HG03442 (cell line): Measurements from ENCODE around the gene TSHZ3.

Experiments
- ATAC-seq: cut with Tn5 transposase; IDR thresholded peaks from one replicate; pipeline ENCODE4 v1.9.1; 2021; ENCODE audit warnings: mild to moderate bottlenecking, moderate library complexity; ENCODE audit not compliant: unreplicated experiment

TSHZ3 gene

DNA sequence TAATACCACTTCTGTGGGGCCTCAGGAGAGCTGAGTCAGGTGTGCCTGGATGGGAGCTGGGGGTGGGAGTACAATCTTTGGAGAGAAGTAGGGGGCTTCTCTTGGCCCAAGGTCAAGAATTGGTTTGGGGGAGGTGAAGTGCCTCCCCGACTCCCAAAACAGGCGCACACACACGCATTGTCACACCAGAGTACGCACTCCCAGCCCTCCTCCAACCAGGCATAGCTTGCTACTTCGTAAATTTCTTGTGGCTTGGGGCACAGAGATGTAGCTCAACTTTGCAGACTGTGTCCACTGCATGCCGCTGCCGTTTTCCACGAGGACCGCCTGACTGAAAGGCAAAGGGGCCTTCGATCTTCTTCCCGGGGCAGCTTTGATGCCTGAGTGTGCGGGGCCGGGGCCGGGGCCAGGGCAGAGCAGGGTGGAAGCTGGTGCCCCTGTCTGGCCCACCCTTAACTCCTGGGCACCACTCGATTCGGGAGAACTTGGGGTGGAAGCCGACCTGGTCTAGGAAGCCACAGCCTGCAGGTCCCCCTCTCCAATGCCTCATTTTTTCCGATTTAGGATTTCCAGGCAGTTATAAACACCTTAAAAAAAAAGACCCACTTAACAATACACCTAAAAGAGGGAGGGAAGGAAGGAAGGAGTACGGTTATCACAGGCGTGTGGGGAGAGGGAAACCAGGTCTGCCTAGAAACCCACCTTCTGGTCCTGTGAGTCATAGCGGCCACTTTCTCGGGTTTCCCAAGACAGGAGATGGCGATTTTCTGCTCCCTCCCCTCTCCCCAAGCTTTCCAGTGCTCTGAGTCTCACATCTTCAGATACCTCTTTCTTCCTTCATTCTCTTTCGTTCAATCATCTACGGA lies 5.8 kb upstream of the TSHZ3 start:
- no peak for ATAC-seq

DNA sequence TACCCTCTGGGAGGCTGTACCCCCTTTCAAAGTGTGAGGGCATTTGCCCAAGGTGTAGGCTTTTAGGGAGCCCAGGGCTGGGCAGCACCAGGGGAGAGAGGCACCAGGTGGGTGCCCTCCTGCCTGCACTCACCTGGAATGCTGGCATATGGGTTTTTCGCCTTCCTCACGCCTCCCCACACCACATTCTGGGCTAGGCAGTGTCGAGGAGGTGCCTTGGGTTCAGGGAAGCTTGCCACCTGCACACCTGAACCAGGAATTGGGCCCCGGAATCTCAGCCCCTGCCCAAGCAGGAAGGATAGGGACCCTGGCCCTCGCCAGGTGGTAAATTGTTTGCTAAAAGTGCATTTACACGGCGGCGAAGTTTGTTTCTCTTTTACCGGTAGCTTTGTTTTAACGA lies 5.1 kb upstream of the TSHZ3 start:
- ATAC-seq = no peak

DNA sequence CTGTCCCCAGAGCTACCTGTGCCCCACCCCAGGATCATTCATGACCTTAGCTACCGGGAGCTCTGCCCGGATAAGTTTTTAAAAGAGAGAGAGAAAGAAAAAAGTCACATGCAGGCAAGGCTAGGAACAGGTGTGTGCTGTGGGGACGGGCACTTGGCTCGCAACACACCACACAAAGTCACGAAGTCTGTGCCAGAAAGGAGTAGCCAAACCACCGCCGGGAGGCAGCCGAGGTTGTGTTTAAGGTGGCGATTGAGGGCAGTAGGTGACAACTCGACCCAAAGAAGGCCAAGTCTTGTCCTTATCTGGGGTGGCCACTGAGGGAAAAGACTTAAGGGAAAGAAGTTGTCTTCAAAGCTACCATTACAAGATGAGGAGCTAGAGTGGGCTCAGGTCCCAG lies 4.6 kb upstream of the TSHZ3 start:
- no peak for ATAC-seq

GRCh38 chr19:31352782-31353651 lies 3.8 kb upstream of the TSHZ3 start:
- ATAC-seq = no peak

GRCh38 chr19:31352296-31352781 lies 3.1 kb upstream of the TSHZ3 start:
- no peak for ATAC-seq

DNA sequence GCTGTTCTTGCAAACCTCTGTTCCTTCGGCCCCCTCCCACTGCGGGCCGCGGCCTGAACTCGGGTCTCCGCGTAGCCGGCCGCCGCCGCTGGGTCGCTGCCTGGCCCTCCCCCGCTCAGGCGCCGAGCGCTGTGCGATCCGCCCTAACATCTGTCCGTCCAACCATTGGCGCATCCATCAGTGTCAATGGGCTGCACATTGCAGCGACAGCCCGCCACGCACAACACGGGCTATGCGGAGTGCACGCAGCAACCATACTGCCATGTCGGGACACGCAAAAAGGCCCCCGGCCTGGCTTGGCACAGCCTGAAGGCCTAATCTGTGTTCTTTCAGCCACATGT lies 2.6 kb upstream of the TSHZ3 start:
- no peak for ATAC-seq

DNA sequence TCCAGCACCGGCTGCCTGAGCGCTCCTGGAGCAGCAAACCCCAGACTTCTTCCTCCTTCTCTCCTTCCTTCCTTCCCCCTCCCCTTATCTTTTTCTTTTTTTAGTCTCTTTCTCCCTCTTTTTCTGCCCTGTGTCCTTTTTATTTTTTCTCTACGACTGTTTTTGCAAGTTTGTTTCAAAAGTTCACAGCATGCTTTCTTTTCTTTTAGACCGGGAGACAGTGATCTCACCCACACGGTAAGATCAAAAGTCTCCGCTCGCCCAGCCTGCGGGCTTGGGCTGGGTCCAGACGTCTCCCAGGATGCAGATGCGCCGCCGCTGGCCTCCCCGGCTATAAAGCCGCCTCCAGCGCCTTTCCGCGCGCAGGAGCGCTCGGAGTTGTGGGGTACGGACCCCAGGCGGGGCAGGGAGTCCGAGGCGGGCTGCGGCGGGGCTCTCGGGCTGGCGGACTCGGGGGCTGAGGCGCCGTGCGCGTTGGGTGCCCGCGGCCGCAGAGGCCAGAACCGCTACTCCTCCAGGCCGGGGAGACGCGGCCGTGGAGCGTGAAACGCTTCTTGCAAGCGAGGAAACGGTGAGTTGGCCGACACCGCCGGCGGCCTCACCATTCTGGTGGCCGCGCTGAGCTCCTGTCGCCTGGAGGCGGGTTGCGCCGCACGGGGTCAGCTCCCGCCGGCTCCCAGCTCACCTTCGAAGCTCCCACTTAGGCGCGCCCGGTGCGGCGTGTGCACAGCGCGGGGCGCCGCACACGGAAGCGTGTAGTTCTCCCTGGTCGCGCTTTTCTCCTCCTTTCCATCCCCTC lies 2.0 kb upstream of the TSHZ3 start:
- no peak for ATAC-seq

DNA sequence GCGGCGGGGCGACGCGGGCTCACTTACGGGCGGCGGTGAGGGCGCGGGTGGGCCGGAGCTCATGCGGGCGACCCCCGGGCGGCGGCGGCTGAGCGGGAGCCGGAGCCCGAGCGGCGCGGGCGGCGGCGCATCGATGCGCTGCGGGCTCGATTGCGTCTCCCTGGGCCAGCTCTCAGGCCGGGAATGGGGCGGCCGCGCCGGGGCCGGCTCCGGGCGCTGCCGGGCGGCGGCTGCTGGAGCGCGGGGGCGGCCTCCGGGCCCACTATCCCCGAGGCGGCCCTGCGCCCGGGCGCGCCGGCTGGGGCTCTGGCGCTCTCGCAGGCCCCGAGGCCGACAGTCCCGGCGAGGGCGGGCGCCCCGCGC lies 1.4 kb upstream of the TSHZ3 start:
- ATAC-seq = no peak

GRCh38 chr19:31350033-31350692 lies 927 bp upstream of the TSHZ3 start:
- ATAC-seq = no peak

DNA sequence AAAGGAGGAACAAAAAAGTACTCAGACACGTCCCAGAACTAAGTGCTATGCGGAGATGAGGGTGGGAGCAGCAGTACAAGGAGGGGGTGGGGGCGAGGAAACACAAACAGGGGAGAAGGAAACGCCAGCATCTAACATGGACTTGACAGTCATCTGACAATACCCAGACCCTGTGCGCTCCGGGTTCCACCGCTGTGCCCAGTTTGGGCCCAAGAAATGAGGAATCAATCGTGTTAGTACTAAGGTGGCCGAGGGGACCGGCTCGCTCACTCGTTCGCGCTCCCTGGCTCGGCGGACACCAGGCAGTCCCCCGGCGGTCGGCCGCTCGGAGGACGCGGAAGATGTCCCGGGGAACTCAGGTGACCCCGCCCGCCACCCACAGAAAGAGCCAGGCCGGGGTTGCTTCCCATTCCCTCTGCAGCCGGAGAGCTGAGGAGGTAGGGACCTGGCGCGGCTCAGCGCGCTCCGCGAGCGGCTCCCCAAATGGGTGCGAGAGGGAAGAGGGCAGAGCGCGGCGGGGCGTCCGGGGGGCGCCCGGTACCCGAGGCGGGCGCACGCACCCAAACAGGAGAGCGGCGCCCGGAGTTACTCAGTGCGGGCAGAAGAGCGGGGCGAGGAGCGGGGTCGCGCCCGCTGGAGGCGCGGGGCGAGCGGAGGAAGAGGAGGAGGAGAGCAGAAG lies 616 bp downstream of the TSHZ3 start:
- no peak for ATAC-seq

DNA sequence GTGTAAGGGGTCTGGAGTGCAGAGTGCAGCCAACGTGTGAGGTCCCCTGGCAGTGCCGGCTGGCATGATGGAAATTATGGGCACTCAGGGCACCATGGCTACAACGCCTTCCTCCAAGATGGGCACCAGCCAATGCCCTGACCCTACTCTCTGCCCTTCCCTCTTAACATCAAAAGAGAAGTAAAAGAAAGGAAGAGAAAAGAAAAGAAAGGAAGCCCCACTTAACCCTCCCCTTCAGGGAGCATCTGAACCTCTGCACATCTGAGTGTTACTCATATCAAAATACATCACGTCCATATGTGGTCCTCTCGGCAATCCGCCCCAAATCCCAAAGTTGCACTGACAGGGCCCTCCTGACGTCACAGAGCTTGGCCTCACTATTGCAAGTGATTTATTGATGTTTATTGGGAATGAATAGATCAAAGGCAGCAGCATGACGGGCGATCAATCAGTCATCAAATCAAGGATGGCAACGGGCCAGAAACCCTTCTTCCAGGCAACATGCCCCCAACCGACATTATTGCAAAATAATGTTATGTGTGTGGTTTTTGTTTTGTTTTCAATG lies 1.3 kb downstream of the TSHZ3 start:
- ATAC-seq = no peak

GRCh38 chr19:31347354-31347753 lies 1.9 kb downstream of the TSHZ3 start:
- ATAC-seq = no peak

DNA sequence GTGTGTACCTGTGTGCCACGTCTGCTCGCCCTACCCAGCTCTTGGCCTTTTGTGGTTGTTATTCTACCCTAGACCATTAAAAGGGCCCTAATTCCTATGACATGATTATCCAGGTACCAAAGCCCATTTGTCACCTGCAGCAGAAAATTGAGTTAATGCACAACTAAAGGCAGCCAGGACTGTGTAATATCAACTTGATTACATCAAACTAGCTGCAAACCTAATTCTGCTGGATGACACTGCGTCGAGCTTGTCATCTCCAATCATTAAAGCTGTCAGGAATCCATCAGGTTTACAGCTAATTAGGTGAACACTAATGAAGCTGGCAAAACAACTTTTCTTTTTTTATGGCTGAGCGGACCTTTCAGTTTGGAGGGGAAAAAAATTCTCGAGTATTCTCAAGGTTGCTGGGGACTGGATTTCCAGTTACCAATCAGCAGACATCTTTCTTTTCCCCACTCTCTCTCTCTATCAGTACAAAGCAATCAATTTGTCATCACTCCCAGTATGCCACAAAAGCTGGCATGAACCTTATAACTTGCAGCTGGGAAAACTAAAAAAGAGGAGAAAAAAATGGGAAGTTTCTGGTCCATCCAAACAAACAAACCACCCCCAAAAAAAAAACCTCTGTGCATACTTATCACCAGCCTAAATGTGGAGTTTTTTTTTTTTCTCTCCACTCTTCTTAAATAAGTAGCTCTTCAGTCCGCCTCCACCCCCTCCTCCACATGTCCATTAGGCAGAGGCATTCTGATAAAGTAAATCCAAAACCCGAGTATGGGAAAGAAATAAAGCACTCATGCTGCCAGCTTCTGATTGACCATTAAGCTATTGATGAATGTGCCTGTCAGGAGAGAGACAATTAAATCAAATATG lies 2.8 kb downstream of the TSHZ3 start:
- ATAC-seq = no peak

- ATAC-seq = no peak
These were observed 4.8 kb downstream of the TSHZ3 start for GRCh38 chr19:31344403-31344802.

GRCh38 chr19:31342926-31343325 lies 6.3 kb downstream of the TSHZ3 start:
- no peak for ATAC-seq

- ATAC-seq = no peak
These were observed 8.9 kb downstream of the TSHZ3 start for GRCh38 chr19:31340042-31341025.

GRCh38 chr19:31339411-31339810 lies 9.8 kb downstream of the TSHZ3 start:
- no peak for ATAC-seq
